Right kidney (tissue), 9 donors: Measurements from ENCODE around the gene PNMA6F.

ENCODE experiments used
- DNase-seq: peaks from one replicate; pipeline ENCODE4 v3.0.0-alpha.2; 2016
- long read RNA-seq, 8 donors: transcript quantifications; one replicate each; lab custom pipeline, GENCODE V29; 2026

Gene PNMA6F
- long read RNA-seq, donor 1, result 0 reads
- long read RNA-seq, donor 2, result 0 reads
- long read RNA-seq, donor 3, result 0 reads
- long read RNA-seq, donor 4, result 0 reads
- long read RNA-seq, donor 5, result 0 reads
- long read RNA-seq, donor 6, result 0 reads
- long read RNA-seq, donor 7, result 0 reads
- long read RNA-seq, donor 8, result 0 reads

DNA sequence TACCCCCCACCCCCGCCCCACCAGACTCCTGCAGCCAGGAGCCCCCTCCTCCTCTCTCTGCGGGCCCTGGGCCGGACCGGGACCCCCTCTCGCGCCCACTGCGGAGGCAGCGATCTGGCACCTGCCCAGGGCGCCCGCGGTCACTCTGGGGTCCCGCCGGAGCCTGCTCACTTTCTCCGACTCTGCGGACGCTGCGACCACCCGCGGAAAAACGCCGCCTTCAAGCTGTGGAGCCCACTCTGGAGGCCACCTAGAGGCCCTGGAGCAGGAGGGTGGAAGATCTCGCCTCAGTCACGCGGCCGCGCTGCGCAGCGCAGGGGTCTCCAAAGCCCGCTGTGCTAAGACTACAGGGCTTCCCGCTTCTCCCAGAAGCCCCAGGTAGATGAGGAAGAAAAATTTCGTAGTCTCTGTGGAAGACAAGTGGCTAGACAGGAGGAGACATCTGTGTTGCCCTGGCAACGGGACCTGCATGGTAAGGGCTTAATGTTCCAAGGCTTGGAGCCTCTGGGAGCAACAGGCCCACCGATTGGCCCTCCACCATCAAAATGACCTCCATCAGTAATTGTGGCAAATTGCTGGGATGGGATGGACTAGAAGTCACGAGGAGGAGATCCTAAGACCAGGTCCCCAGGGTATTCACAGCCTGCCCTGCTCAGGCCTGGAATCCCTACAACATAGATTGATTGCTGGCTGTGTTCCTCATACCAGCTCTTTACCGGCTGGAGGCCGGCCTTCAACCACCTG lies at the start of gene PNMA6F:
TSS of gene PNMA6F (minus strand) at position 387 of the 744 bp plus-strand sequence. CDS start 1,093 bp downstream, outside the sequence.
- DNase-seq, result no peak

DNA sequence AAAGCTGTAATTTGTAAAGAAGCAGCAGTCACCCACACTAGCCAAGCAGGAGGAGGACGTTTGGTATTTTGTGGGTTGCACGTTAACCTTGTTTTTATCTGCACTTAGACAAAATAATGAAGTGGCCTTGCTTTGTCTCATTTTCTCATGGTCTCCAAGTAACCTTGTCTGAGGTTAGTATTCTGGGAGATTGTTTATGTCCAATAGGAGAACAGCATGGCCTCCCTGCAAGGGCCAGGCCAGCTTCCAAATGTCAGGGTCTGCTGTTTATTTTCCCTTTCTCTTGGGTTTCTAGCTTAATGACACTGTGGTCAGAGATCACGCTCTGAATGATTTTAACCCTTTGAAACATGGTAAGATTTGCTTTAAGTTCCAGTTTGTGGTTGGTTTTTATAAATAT lies 49.7 kb upstream of the PNMA6F start:
- DNase-seq, result no peak

DNA sequence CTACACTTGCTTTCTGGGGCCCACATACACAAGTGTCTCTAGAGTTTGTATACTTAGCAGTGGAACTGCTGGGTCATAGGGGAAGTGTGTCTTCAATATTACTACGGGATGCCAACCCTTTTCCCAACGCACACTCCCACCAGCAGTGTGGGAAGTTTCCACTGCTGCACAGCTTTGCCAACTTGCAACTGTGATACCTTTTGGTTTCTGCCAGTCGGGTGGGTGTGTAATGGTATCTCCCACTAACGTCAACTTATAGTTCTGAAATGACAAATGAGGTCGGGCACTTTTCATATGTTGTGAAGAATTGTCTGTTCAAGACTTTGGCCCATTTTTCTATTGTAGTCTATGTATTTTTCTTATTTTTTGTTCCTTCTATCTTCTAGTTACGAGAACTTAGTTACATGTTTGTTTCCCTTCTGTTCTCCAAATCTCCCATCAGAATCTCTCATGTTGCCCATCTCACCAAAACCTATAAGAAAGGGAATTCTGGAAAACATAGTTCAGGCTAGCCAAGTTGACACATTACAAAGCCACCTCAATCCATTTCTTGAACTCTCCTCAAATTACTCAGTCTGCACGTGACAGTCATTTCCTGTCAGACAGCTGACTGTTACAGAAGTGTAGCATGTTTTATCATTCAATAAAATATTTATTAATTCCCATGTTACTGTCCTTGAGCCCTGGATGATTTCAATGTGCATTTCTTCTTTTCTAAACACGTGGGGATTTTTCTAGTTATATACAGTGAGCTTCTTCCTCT lies 48.9 kb upstream of the PNMA6F start:
- no peak for DNase-seq

DNA sequence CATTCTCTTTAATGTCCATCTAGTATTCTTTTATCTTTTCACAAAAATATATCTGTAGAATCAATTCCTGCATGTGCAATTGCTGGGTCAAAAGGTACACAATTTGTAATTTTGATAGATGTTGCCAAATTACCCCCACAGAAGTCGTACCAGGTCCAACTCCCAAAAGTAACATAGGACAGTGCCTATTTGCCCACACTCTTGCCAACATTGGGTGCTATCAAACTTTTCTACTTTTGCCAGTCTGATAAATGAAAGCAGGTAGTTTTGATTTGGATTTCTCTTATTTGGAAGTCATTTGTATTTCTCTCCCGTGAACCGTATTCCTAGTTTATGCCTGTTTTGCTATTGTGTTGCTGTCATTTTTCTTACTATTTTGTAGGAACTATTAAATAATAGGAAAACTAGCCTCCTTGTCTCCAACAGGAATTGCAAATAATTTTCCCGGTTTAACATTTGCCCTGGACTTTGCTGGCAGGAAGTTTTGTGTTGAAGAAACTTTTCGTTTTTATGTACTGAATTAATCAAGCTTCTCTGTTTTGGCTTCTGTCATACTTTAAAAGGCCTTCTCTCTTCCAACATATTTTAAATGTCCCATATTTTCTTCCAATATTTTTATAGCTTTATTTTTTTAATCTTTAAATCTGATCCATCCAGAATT lies 45.4 kb upstream of the PNMA6F start:
- no peak for DNase-seq

DNA sequence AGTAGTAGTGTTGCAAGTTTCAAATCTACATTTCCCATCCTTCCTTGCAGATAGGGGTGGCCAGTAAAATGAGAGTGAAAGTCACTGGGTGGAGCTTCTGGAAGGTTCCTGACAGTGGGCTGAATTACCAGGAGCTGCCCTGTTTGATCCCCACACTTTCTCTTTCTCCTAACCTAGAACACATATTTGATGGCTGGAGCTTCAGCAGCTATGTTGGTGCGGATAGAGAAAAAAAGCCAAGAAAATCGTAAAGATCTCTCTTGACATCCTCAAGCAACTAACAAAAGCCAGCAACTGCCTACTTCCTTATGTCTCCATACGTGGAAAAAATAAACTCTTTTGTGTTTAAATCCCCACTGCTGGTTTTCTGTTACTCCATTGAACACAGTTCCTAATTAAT lies 44.6 kb upstream of the PNMA6F start:
- no peak for DNase-seq

DNA sequence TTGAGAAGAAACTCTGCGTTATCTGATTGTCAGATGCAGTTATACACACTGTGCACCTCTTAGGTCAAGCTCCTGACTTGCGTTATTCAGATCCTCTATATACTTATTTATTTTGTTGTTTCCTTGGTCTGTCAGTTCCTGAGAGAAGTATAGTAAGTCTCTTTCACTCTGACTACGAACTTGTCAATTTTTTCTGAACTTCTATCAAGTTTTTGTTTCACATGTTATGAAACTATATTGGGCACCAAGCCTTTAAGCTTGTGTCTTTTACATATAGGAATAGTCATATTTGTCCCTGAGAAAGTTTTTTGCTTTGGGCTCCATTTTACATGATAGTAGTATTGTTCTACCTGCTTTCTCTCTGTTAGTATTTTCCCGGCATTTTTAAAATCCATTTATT lies 44.1 kb upstream of the PNMA6F start:
- DNase-seq, result no peak

DNA sequence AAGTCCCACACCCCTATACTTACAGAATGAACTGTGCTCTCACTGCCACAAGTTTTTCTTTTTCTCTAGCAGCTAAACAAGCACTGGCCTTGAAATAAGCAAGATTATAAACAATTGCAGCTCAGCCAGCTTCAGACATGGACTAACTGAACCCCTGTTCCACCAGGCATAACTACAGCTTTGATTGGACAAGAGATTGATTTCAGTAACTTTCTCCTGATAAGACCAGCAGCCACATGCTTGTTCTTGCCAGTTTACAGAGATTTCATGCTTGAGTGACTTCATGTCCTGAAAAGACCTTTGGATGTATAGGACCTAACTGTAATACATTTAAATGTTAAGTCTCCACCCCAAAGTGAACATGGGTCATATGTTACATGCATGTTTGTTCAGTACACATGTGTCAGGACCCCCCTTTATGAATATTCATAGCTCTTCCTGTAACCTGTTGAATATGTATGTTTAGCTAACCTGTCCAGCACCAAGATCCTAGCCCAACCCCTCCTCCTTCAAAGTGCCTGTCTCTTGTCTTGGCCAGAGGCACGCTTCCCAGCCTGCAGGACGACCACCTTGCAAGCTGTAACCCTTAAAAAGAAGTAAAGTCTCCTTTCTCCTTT lies 40.3 kb upstream of the PNMA6F start:
- DNase-seq, result no peak

DNA sequence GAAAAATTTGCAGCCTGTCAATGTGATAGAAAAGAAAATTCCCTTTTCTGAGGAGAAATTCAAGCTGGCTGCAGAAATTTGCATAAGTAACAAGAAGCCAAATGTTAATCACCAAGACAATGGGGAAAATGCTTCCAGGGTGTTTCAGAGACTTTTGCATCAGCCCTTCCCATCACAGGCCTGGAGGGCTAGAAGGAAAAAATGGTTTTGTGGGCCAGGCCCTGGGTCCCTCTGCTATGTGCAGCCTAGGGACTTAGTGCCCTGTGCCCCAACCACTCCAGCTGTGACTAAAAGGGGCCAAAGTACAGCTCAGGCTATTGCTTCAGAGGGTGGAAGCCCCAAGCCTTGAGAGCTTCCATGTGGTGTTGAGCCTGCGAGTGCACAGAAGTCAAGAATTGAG lies 36.3 kb upstream of the PNMA6F start:
- no peak for DNase-seq

DNA sequence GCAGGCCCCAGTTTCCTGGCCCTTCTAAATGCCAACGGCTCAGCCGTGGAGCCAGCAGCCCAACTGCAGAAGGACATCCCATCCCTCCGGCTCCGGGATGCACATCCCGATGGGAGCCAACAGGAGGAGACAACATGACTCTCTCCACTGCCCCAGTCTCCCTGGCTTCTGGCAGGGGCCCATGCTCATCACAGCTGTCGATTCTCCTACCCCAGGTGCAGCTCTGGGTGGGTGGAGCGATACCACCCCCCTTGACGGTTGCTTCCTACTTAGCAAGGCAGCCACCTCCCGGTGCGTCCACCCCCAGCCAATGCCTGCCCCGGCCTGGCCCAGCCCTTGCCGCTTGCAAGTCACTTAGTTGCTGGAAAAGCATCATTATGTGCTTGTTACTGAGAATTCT lies 31.8 kb upstream of the PNMA6F start:
- no peak for DNase-seq

DNA sequence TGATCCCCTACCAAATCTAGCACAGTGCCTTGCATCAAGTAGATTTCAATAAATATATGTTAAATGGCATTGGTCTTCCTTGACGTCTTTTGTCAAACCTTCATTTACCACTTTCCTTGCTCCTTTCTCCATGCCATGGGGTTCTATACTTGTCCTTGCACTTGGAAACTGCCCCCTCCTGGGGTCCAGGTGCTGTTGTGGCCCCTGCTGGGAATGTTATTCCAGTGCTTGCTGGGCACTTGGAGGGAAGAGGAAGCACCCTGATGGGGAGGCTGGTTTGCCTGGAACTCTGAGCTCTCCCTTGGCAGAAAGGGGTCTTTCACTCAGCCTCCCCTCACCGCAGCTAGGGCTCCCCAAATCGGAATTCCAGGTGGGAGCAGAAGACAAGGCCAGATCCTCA lies 31.3 kb upstream of the PNMA6F start:
- no peak for DNase-seq

DNA sequence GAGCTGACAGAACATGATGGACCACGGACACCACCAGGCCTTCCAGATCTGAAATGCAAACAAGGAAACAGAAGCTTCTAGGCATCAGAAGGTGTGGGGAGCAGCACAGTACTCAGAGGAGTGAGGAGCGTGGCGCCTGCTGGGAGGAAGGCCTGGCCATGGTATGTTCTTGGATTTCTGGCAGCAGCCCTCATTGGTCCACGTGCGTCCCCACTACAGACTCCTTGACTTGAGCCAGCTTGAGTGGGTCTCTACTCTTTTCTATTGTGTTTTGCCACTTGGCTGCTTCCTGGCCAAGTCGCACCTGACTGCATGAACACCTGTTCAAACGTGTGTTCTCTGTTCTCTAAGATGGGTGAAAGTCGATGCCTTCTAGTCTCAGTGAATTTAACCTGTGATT lies 30.4 kb upstream of the PNMA6F start:
- no peak for DNase-seq

DNA sequence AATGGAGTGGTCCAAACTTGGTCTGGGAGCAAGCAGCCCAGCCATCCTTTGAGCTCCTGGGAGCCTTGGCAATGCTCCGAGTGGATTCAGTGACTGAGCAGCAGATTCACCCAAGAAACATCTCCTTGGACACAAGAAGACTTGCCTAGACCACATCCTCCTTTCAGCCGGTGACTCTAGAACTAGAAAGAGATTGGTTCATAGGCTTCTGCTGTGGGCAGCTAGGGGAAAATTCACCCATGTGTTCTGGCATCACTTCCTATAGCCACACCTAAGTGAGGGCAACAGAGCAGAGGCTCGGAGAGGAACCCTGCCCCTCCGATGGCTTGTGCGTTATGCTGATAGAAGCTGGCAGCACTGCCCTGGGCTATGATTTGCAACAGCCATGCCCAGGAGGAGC lies 28.4 kb upstream of the PNMA6F start:
- no peak for DNase-seq

DNA sequence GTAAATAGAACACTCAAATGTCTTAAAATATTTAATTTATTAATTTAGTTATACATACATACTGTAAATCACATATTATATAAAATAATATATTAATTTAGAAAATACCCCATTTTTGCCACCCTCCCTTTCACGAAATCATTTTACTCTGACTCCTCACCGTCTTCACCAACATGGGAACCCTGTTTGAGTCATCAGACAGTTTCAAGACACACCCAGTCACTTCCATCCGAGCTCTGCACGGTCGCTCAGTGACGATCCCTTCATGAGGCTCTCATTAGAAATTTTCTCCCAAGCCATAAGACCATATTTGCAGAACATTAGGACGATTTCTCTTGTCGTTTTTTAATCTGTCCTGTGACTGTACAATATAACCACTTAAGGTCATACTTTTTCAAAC lies 26.9 kb upstream of the PNMA6F start:
- DNase-seq, result no peak

DNA sequence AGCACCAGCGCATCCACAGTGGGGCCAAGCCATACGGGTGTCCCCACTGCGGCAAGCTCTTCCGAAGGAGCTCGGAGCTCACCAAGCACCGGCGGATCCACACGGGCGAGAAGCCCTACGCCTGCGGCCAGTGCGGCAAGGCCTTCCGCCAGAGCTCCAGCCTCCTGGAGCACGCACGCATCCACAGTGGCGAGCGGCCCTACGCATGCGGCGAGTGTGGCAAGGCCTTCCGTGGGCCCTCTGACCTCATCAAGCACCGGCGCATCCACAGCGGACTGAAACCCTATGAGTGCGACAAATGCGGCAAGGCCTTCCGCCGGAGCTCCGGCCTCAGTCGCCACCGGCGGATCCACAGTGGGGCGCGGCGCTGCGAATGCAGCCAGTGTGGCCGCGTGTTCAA lies 26.0 kb upstream of the PNMA6F start:
- DNase-seq, result no peak

DNA sequence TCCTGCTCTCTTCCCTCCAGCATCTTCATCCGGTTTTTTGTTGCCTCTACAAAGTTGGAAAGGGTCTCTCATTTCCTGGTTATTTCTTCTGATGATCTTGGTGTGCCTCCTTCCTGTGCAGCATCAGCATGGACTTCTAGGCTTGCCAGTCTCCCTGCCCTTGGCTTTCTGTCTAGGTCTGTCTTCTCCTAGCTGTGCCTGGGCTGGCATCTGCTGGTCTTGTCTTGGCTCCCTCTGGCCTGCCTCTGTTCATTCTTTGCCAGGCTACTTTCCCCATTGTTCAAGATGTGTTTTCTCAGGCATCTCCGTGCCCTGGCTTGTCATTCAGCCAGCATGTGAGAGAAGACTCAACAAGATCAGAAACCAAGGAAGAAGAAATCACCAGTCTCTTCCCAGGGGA lies 22.1 kb upstream of the PNMA6F start:
- DNase-seq, result no peak

DNA sequence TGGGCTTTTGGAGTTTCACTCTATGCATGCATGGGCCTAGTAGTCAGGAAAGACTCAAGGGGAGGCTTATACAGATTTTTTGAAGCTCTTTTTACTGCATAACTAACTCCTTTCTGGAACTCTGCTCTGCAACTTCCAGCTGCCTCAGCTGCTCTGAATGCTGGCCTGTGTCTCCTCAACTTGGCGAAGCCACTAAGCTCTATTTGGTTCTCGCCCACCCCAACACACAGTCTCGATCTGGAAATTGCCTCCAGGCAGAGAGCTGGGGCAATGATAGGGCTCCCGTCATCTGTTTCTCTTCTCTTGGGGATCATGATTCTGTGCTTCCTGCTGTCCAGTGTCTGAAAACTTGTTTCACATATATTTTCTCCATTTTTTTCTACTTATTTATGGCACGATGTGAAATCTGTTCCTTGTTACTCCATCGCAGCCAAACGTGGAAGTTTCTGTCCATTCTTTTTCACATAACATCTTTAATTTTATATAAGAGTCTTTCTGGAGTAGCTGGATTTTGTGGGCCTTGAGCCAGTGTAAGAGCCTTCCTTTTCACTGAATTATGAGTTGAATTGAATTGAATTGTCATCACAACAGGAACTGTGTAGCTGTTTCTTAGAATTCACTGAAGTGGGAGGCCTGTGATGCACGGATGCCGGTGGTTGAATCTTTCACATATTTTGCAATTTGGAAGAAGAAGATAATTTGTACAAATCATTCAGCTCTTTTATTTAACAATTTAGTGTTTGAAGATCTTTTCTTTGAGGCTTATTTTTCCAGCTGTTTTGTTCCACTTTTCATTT lies 21.4 kb upstream of the PNMA6F start:
- DNase-seq, result no peak

DNA sequence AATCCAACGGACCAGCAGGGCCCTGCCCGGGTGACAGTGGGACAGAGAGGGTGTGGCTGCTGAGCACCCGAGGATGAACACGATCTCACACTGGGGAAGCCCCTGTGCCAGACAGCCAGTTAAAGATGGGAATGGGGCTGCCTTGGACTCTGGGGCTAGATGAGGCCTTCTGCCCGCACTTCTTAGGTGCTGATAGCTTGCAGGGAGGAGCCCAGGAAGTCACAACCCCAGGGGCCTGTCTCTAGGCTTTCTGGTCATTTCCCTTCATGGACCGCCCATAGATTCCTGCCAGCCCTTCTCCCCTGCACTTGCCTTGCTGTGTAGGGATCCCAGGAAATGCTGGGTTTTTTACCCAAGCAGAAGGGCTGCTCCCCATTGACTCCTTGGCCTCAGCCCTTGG lies 18.5 kb upstream of the PNMA6F start:
- DNase-seq, result no peak

DNA sequence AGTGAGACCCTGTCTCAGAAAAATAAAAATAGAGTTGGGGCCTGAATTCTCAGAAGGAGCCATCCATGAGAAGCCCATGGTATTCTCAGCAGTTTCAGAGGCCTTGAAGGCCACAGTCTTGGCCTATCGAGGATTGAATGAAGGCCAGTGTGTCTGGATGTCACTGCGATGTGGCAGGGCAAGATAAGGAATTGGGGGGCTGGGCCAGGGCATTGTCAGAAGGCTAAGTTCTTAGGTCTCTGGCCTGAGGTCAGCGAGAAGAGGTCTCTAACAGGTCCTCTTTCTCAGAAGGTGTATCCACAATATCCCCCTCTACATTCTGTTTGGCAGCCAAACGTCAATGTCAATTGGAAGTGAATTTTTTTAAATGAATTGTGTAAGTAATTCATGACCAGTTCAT lies 18.1 kb upstream of the PNMA6F start:
- no peak for DNase-seq

DNA sequence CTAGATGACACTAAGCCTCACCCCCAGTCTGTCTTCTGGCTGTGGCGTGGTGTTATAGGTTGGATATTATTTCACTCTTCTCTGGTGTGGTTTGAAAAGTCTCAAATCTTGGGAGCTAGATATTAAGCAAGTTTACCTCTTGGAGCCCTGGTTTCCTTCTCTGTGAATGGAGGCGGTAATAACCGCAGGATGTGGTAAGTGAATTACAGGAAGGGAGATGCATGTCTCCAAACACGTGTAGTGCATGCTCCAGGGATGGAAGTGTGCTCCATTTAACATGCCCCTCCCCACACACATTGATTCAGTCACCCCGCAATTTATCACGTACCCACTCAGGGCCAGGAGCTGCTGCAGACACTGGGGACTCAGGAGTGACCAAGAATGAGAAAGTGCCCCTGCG lies 17.3 kb upstream of the PNMA6F start:
- DNase-seq, result no peak

DNA sequence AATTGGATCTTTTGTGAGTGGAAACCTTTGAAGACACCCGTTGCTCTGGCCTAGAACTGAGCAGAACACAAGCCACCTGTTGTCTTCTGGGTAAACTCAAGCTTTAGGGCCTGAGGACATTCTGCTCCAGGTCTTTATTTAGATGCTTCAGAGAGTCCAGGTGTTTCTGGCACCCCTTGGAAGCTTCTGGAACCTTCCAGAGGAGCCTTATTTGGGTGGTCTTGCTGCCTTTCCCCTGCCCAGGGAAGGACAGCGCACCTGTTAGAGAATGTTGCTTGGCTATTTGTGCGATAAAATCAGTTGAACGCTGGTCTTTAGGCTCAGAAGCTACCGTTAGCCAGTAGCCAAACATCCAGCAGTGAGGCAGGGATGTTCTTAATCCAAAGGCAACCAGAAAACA lies 15.4 kb upstream of the PNMA6F start:
- DNase-seq, result no peak

DNA sequence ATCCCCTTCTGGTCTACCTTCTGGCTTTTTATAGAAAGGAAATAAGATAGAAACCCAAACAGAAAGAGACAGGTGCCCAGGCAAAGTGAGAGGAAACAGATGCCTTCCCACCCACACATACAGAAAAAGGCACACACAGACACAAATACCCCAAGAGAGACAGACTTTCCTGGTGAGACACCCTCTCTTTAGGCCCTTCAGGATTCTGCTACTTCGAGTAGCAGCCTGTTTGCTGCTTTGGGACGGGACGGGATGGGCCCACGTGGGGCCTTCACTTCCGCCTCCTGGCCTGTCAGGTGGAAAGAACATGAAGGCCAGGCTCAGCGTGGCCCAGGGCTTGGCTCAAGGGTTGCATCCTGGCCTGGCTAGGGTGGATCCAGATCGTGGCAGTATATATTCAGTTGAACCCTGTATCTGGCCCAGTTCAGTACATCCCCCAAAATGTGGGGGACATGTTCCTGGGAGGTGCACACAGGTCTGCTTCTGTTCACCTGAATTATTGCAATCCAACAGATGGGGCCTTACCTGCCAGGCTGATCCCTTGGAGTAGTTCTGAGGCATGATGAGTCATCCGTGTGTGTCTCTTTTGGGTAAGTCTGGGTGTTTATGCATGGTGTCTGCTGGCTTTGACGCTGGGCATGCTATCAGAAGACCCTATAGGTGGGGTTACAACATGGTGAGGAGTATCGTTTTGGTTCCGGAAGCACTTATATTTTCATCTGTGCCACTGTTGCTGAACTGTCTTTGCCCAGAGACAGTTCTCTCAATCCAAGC lies 14.7 kb upstream of the PNMA6F start:
- no peak for DNase-seq
